Keratinocyte (primary cell): ENCODE data around the gene WFIKKN1. TPM values are rescaled to one million over a fixed set of nuclear protein-coding genes. Genes with fewer than 3 reads are reported as not detected.

Source experiments
- DNase-seq: peaks from one replicate; pipeline ENCODE4 v3.0.0-alpha.2; 2011; ENCODE audit warnings: low read depth, missing footprints, low spot score
- FAIRE-seq: peaks from 2 replicates; lab custom pipeline; 2011; peaks lifted over from hg19 to GRCh38; lab: Jason Lieb, UNC
- H2AFZ ChIP-seq: 2 replicates; pipeline ENCODE4 v1.6.0; 2012; ENCODE audit warnings: low read length, control low read depth, inconsistent platforms; ENCODE audit not compliant: control insufficient read depth
- H3K27ac ChIP-seq: 2 replicates; pipeline ENCODE4 v1.5.1; 2011; ENCODE audit warnings: low read length; ENCODE audit not compliant: control insufficient read depth, insufficient read depth
- H3K27me3 ChIP-seq: 3 replicates; pipeline ENCODE4 v1.6.0; 2011; ENCODE audit warnings: low read length; ENCODE audit not compliant: control insufficient read depth, insufficient read depth; ENCODE audit errors: extremely low read depth
- H3K36me3 ChIP-seq, 2 experiments: 2 replicates in 1 of 2; 3 replicates in 1 of 2; pipeline ENCODE4 v1.5.1; 2011; ENCODE audit warnings: low read length in 2 of 2, mild to moderate bottlenecking in 1 of 2; ENCODE audit not compliant: control insufficient read depth in 2 of 2, insufficient read depth in 2 of 2; ENCODE audit errors: extremely low read depth in 1 of 2
- H3K4me1 ChIP-seq: 3 replicates; pipeline ENCODE4 v1.5.1; 2011; ENCODE audit warnings: low read length; ENCODE audit not compliant: control insufficient read depth, insufficient read depth; ENCODE audit errors: extremely low read depth
- H3K4me2 ChIP-seq: 3 replicates; pipeline ENCODE4 v1.6.0; 2011; ENCODE audit warnings: low read depth, low read length; ENCODE audit not compliant: control insufficient read depth, insufficient read depth; ENCODE audit errors: extremely low read depth
- H3K4me3 ChIP-seq, 3 experiments: fragments of 200-600 bp in 1 of 3; sonication (generic) in 1 of 3; 2 replicates in 2 of 3; 3 replicates in 1 of 3; pipeline ENCODE4 v1.5.1; 2011 to 2016; ENCODE audit warnings: low read length in 3 of 3, mild to moderate bottlenecking in 3 of 3, control low read depth in 2 of 3, inconsistent platforms in 1 of 3, low read depth in 1 of 3, mixed read lengths in 1 of 3, mixed run types in 1 of 3, moderate library complexity in 1 of 3; ENCODE audit not compliant: control insufficient read depth in 2 of 3, insufficient read depth in 2 of 3; ENCODE audit errors: extremely low read depth in 1 of 3
- H3K79me2 ChIP-seq: 2 replicates; pipeline ENCODE4 v1.6.0; 2012; ENCODE audit warnings: low read length; ENCODE audit not compliant: control insufficient read depth, insufficient read depth
- H3K9ac ChIP-seq: 3 replicates; pipeline ENCODE4 v1.6.0; 2011; ENCODE audit warnings: low read length; ENCODE audit not compliant: control insufficient read depth, insufficient read depth; ENCODE audit errors: extremely low read depth
- H3K9me1 ChIP-seq: 3 replicates; pipeline ENCODE4 v1.6.0; 2011; ENCODE audit warnings: low read length; ENCODE audit not compliant: control insufficient read depth, insufficient read depth; ENCODE audit errors: extremely low read depth
- H3K9me3 ChIP-seq: 2 replicates; pipeline ENCODE4 v1.5.1; 2012; ENCODE audit warnings: low read depth, low read length; ENCODE audit not compliant: control insufficient read depth
- H4K20me1 ChIP-seq: 3 replicates; pipeline ENCODE4 v1.6.0; 2011; ENCODE audit warnings: low read length; ENCODE audit not compliant: control insufficient read depth, insufficient read depth; ENCODE audit errors: extremely low read depth
- CTCF ChIP-seq, 3 experiments: IDR thresholded peaks in 1 of 3; conservative IDR thresholded peaks in 1 of 3; optimal IDR thresholded peaks in 1 of 3; 2 replicates in 2 of 3; 3 replicates in 1 of 3; pipeline versions ENCODE3 to v1.5.1; 2011; ENCODE audit warnings: low read length in 3 of 3, mild to moderate bottlenecking in 3 of 3, moderate library complexity in 2 of 3, control low read depth in 1 of 3, inconsistent platforms in 1 of 3; ENCODE audit not compliant: insufficient read depth in 2 of 3; ENCODE audit errors: extremely low read depth in 1 of 3
- EZH2 ChIP-seq: IDR thresholded peaks from one replicate; pipeline ENCODE4 v1.6.1; 2012; ENCODE audit warnings: inconsistent platforms, mild to moderate bottlenecking, low read length, moderate library complexity
- dilution Hi-C: fragments of 300-500 bp; cut with MboI; formaldehyde crosslinking; loops from one replicate; pipeline ENCODE4 v1.7.0; 2020; ENCODE audit warnings: low sequenced_read_pairs; ENCODE audit not compliant: extremely low pct_ligation_motif_present
- polyA plus RNA-seq, 5 experiments: library from polyadenylated mRNA; depleted of rRNA in 3 of 5; stranded (reverse) in 3 of 5; stranded (forward) in 1 of 5; unstranded in 1 of 5; fragments of >200 nt; gene quantifications; 1 replicate in 1 of 5; 2 replicates in 3 of 5; 3 replicates in 1 of 5; pipeline versions ENCODE4 v1.2.1 to v1.2.3, GENCODE V29; 2011 to 2012; ENCODE audit warnings: missing spikeins in 2 of 5, low read depth in 1 of 5, low replicate concordance in 1 of 5

The WFIKKN1 gene
- polyA plus RNA-seq, 1 donor (not counting 4 experiments of a cell fraction or from before 2014, with no cell fraction given): not detected

DNA sequence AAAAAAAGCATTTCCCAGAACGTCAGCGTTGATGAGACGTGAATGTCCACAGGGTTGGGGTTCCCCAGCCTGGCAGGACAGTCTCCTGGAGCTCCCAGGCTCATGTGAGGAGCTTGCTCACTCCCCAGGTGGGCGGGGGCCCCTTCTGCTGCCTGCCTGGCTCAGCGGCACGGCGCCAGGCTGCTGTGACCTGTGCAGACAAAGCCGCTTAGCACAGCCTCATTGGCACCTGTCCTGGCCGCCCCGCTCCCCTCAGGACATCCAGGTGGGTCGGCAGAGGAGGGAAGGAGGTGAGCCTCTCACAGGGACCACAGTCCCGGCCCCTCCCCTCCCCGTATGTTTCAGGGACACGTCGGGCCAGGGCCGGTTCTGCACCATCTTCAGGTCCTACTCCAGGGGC lies 12.9 kb upstream of the WFIKKN1 start:
- no peaks in the 10 kb centered on the region for H3K9me1 ChIP-seq
- peaks cover 19% of the 10 kb centered on the region for H3K4me1 ChIP-seq
- no peak overlapping the region for H2AFZ ChIP-seq
- no peak overlapping the region for H3K4me2 ChIP-seq
- H3K4me3 ChIP-seq: no peak overlapping the region
- H3K36me3 ChIP-seq: peaks cover 0 to 3% of the 10 kb centered on the region in 2 experiments
- no peaks in the 10 kb centered on the region for H3K79me2 ChIP-seq
- DNase-seq: no peak
- dilution Hi-C loops: no loop called here
- no peaks in the 10 kb centered on the region for H3K9me3 ChIP-seq
- FAIRE-seq: no peak
- H4K20me1 ChIP-seq: peaks cover 11% of the 10 kb centered on the region
- TF ChIP-seq EZH2: no peak
- no peak for TF ChIP-seq CTCF (optimal IDR thresholded peaks at IDR 0.05 in 1 of 3, IDR thresholded peaks at IDR 0.05 in 1 of 3, conservative IDR thresholded peaks at IDR 0.05 in 1 of 3; ENCODE audit: extremely low read depth in 1 of 3, insufficient read depth in 2 of 3, low read length in 3 of 3)
- no peak overlapping the region for H3K9ac ChIP-seq
- no peak overlapping the region for H3K27ac ChIP-seq
- peaks cover 21% of the 10 kb centered on the region for H3K27me3 ChIP-seq

DNA sequence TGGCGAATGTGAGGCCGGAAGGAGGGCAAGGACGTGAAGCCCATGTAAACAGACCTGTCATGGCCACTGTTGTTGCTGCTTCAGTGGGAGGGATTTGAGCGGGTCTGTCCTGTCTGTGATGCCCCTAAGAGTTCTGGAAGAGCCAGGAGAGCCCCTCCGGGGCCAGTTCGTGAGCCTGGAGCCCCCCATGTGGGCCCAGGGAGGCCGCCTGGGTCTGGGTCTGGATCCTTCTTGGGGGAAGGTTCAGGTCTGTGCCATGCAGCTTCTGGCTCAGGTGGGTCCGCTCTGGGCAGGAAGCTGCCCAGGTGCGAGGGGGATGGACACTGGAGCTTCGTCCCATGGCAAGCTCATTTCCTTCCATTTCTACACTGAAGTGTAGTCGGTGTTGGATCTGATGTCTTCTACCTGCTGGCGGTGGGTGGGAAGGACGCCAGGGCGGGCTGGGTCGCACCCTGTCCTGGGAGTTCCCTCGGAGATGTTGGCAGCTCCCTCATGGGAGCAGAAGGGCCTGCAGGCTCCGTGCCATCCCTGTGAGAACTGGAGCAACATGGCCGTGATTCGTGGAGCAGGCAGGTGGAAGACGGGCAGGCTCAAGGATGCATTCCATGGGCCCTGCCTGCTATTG lies 11.2 kb upstream of the WFIKKN1 start:
- Histone ChIP-seq H3K27me3 (peaks cover 21% of the 10 kb centered on the region), H3K9me1 (no peaks in the 10 kb centered on the region), H2AFZ (no peak overlapping the region), H3K4me3 (no peak overlapping the region), H3K79me2 (no peaks in the 10 kb centered on the region), H4K20me1 (peaks cover 11% of the 10 kb centered on the region), H3K36me3 (peaks cover 0 to 4% of the 10 kb centered on the region in 2 experiments), H3K4me1 (peaks cover 20% of the 10 kb centered on the region), H3K9ac (no peak overlapping the region), H3K27ac (no peak overlapping the region), H3K9me3 (no peaks in the 10 kb centered on the region), H3K4me2 (no peak overlapping the region)
- dilution Hi-C loops: no loop called here
- DNase-seq (no peak), FAIRE-seq (no peak)
- TF ChIP-seq EZH2 (no peak), CTCF (optimal IDR thresholded peaks at IDR 0.05 in 1 of 3, IDR thresholded peaks at IDR 0.05 in 1 of 3, conservative IDR thresholded peaks at IDR 0.05 in 1 of 3; ENCODE audit: extremely low read depth in 1 of 3, insufficient read depth in 2 of 3, low read length in 3 of 3) (no peak)
